NB4 (cell line): ENCODE data around the gene PLTP.

Experiments
- CTCF ChIP-seq: IDR thresholded peaks from one replicate; pipeline ENCODE4 v1.5.1; 2012; ENCODE audit warnings: low read depth, low read length
- POLR2A ChIP-seq: IDR thresholded peaks from 2 replicates; pipeline ENCODE4 v1.6.1; 2011; ENCODE audit warnings: mild to moderate bottlenecking; ENCODE audit not compliant: insufficient read length; ENCODE audit errors: extremely low read depth

GRCh38 chr20:45907219-45907948 lies 4.6 kb downstream of the PLTP start:
- TF ChIP-seq POLR2A (no peak), CTCF (no peak)
